Raji (cell line): ENCODE measurements around the gene ADAMTSL3.

Experiments used
- POLR2A ChIP-seq: IDR thresholded peaks from 2 replicates; pipeline ENCODE4 v1.6.1; 2011; ENCODE audit warnings: low read depth, low read length, control low read depth; ENCODE audit not compliant: insufficient read depth

The ADAMTSL3 gene, protein sequence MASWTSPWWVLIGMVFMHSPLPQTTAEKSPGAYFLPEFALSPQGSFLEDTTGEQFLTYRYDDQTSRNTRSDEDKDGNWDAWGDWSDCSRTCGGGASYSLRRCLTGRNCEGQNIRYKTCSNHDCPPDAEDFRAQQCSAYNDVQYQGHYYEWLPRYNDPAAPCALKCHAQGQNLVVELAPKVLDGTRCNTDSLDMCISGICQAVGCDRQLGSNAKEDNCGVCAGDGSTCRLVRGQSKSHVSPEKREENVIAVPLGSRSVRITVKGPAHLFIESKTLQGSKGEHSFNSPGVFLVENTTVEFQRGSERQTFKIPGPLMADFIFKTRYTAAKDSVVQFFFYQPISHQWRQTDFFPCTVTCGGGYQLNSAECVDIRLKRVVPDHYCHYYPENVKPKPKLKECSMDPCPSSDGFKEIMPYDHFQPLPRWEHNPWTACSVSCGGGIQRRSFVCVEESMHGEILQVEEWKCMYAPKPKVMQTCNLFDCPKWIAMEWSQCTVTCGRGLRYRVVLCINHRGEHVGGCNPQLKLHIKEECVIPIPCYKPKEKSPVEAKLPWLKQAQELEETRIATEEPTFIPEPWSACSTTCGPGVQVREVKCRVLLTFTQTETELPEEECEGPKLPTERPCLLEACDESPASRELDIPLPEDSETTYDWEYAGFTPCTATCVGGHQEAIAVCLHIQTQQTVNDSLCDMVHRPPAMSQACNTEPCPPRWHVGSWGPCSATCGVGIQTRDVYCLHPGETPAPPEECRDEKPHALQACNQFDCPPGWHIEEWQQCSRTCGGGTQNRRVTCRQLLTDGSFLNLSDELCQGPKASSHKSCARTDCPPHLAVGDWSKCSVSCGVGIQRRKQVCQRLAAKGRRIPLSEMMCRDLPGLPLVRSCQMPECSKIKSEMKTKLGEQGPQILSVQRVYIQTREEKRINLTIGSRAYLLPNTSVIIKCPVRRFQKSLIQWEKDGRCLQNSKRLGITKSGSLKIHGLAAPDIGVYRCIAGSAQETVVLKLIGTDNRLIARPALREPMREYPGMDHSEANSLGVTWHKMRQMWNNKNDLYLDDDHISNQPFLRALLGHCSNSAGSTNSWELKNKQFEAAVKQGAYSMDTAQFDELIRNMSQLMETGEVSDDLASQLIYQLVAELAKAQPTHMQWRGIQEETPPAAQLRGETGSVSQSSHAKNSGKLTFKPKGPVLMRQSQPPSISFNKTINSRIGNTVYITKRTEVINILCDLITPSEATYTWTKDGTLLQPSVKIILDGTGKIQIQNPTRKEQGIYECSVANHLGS (N-terminal part only)

DNA sequence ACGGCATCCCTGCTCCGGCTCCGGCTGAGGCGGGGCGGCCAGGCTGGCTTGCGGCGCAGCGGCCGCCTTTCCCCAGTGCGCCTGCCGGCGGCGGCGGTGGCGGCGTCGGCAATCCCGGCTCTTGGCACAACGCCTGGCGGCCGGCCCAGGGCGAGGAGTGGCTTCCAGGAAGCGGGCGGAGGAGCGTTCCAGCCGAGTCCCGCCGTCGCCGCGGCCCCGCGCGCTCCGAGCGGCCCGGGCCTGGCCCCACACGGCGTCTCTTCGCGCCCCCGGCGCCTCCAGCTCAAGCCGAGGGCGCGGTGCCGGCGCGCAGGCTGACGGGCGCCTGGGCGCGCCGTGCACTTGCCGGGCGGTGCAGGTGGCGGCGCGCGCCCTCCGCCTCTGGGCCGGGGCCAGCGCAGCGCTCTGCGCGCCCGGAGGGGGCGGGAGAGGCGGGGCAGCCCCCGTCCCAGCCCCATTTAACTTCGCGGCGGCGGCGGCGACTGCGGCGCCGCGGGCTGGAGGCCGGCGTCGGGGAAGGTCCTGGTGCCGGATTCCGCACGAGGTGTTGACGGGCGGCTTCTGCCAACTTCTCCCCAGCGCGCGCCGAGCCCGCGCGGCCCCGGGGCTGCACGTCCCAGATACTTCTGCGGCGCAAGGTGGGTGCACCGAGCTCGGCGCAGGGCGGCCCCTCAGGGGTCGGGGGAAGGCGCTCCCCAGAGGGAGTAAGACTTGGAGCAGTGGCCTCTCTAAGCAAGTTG lies at the start of gene ADAMTSL3:
Gene ADAMTSL3, plus strand, starts transcription at position 485 of the 740 bp plus-strand sequence. CDS start 1,639 bp downstream, outside the sequence.
- TF ChIP-seq POLR2A = no peak

DNA sequence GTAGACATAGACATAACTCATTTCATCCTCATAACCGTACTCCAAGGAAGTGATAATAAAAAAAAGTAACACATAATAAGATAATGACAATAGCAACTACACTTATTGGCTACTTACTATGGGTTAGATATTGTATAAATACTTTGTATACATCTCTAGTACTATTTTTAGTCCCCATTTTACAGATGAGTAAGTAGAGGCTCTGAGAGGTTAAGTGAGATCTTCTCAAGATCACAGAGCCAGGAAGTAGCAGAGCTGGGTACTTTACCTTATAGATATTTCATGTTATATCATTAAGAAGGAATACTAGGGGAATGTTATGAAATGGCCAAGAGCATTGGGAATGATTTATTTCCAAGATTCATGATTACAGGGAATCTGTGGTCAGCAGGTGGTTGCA lies 49.4 kb upstream of the ADAMTSL3 start:
- TF ChIP-seq POLR2A = no peak

GRCh38 chr15:83605111-83605945 lies 48.6 kb upstream of the ADAMTSL3 start:
- no peak for TF ChIP-seq POLR2A

GRCh38 chr15:83610132-83610531 lies 43.8 kb upstream of the ADAMTSL3 start:
- no peak for TF ChIP-seq POLR2A

DNA sequence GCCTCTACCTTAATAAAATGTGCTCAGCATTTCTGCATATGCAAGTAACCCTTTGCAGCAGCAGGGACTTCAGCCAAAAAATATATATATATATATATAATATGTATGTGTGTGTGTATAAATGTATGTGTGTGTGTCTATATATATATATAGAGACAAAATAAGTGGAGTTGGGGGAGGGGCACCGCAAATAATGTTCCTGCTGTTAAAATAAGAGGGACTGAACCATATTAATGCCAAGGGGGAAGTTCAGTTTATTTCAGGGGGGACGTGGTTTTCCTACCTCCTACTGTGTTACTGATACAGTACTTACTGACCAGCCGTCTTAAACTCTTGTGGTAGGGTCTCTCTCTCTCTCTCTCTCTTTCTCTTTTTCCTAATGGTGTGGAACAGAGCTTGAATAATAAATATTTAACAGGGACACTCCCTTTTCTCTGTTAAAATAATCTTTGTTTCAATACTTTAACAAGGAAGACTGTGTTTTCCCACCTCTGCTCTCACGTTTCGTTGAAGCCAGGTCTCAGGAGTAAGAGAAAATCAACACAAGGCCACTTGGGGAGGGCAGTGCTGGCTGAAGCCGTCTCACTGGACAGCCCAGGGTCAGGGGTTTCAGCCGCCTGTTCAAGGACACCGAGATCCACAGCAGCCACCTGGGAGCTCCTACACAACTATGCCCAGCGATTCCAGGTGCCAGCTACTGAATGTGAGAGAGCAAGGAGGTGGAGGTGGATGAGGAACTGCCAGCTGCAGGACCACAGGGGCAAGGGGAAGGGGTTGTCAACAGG lies 42.8 kb upstream of the ADAMTSL3 start:
- no peak for TF ChIP-seq POLR2A

GRCh38 chr15:83612226-83612625 lies 41.7 kb upstream of the ADAMTSL3 start:
- no peak for TF ChIP-seq POLR2A

- TF ChIP-seq POLR2A = no peak
Measured at GRCh38 chr15:83612898-83613635, 40.9 kb upstream of the ADAMTSL3 start.

GRCh38 chr15:83613714-83614113 lies 40.2 kb upstream of the ADAMTSL3 start:
- TF ChIP-seq POLR2A = no peak

- no peak for TF ChIP-seq POLR2A
Measured at GRCh38 chr15:83616840-83617239, 37.1 kb upstream of the ADAMTSL3 start.

GRCh38 chr15:83626171-83626802 lies 27.6 kb upstream of the ADAMTSL3 start:
- no peak for TF ChIP-seq POLR2A

DNA sequence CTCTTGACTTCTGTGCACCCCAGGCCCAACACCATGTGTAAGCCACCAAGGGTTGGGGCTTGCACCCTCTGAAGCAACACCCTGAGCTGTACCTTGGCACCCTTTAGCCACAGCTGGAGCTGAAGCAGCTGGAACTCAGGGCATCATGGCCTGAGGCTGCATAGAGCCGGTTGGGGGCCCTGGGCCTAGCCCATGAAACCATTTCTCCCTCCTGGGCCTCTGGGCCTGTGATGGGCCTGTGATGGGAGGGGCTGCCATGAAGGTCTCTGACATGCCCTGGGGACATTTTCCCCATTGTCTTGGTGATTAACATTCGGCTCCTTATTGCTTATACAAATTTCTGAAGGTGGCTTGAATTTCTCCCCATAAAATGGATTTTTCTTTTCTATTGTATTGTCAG lies 22.4 kb upstream of the ADAMTSL3 start:
- no peak for TF ChIP-seq POLR2A

DNA sequence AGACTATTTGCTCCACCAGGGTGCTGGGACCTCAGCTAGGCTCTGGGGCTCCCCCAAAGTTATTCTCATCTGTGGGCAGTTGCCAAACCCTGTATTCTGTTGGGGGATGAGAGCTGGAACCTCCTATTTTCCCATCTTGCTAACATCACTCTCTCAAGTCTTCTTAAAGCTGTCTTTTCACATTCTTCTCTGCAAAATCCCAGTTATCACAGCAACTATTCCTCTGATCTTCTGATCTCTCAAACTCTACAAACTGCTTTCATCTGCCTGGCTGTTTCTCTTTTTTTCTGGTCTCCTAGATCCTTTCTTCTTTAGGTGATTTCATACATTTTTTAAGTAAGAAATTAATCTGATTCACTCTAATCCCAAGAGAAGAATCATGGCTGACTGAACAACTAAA lies 10.7 kb upstream of the ADAMTSL3 start:
- no peak for TF ChIP-seq POLR2A
